GM10266 (cell line): ENCODE data around the gene LSM14B.

Experiments used
- DNase-seq: peaks from one replicate; pipeline ENCODE4 v3.0.0; 2012; ENCODE audit errors: extremely low spot score
- TF ChIP-seq, protein P1 (sequence below): IDR thresholded peaks from 2 replicates; pipeline ENCODE4 v1.5.1; 2012; ENCODE audit warnings: mild to moderate bottlenecking, low read depth; ENCODE audit not compliant: control insufficient read depth, insufficient read depth; ENCODE audit errors: missing control alignments

LSM14B gene

DNA sequence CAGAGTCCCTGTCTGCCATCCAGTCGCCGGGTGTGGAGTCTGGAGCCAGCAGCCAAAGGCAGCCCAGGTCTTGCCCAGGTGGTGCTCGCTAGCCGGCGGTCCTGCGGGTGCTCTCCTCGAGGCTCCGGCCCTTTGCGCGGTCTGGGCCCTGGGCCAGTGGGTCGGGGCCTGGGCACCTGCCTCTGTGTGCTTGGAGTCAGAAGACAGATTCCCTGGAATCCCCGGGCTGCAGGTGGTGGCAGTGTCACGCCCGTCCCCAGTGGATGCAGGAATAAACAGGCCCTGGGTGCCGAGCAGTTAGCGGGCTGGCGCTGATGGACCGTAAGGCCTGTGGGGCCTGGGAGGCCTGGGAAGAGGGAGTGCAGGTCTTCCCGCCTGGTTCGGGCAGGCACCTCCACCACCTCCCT lies 26.6 kb downstream of the LSM14B start:
- no peak for DNase-seq
- TF ChIP-seq, protein P1, sequence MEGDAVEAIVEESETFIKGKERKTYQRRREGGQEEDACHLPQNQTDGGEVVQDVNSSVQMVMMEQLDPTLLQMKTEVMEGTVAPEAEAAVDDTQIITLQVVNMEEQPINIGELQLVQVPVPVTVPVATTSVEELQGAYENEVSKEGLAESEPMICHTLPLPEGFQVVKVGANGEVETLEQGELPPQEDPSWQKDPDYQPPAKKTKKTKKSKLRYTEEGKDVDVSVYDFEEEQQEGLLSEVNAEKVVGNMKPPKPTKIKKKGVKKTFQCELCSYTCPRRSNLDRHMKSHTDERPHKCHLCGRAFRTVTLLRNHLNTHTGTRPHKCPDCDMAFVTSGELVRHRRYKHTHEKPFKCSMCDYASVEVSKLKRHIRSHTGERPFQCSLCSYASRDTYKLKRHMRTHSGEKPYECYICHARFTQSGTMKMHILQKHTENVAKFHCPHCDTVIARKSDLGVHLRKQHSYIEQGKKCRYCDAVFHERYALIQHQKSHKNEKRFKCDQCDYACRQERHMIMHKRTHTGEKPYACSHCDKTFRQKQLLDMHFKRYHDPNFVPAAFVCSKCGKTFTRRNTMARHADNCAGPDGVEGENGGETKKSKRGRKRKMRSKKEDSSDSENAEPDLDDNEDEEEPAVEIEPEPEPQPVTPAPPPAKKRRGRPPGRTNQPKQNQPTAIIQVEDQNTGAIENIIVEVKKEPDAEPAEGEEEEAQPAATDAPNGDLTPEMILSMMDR: no peak

DNA sequence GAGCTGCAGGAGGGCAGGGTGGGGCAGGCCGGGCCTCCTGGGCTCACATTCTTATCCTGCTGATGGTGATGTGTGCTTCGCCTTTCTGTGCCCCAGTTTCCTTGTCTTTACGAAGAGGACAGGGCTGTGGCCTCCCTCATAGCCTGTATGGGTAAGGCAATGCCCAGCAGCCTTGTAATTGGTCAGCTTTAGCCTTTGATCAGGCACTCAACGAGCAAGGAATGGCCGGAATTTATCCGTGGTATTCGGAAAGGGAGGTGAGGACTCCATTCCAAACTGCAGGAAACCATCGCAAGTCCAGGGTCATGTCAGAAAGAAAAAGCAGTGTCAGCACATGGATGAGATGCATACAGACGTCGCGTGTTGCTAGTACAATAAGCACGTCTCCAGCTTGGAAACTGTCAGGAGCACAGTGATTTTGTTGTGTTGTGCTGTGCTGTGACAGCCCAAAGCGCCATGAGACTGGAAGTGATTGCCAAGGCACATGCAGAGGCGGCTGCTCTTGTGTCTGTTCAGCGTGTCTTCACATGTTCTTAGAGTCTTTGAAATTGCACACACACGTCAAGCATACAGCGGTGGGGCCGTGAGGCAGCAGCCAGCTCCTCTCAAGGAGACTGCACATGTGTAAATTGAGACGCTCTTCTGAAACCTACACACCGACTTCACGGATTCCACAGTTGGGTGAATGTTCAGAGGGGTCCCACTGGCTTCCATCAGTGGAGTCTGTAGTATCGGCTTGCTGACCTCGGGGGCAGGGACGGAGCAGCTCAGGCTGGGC lies 27.4 kb downstream of the LSM14B start:
- no peak for DNase-seq
- TF ChIP-seq, protein P1: no peak

DNA sequence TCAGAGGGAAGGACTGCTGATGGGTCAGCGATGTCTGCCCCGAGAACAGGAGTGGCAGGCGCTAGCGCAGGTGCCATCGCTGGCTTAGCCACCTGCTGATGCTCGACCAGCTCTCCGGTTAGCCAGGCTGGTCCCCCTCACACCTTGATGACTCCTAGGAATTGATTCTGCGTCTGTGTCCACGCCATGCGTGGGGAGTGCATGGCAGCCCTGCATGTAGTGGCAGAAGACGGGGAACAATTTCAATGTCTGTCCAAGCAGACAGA lies 28.0 kb downstream of the LSM14B start:
- TF ChIP-seq, protein P1: no peak
- DNase-seq: no peak

DNA sequence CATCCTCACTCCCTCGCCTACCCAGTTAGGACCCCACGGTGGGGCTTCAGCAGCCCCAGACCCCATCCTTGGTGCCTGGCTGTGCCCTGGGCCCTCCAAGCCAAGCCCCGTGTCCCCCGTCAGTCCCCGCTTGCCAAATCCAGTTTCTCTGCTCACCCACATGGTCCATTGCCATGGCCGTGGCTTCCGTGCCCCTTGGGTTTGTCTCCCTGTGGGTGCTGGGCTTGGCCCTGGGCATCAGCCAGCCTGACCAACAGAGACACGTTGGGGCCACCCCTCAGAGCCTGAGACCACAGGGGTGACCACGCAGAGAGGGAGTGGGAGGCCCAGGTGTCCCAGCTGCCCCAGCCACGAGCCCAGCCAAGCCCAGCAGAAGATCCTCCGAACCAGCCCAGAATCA lies 28.9 kb downstream of the LSM14B start:
- TF ChIP-seq, protein P1: no peak
- no peak for DNase-seq

DNA sequence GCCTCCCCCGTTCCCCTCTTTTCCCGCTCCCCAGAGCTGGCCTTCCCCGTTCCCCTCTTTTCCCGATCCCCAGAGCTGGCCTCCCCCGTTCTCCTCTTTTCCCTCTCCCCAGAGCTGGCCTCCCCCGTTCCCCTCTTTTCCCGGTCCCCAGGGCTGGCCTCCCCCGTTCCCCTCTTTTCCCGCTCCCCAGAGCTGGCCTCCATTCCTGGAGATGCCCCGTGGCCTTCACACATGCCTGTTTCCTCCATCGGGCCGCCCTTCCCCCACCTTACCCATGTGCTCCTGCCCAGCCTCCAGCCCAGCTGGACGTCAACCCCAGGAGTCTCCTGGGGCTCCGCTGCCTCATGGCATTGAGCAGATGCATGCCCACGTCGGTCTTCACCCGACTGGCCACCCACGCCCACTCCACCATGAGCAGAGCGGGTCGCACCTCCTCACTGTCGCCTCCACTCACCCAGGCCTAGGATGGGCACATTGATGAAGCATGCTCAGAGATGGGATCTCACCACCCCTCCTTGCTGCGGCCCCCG lies 29.6 kb downstream of the LSM14B start:
- TF ChIP-seq, protein P1: no peak
- no peak for DNase-seq

DNA sequence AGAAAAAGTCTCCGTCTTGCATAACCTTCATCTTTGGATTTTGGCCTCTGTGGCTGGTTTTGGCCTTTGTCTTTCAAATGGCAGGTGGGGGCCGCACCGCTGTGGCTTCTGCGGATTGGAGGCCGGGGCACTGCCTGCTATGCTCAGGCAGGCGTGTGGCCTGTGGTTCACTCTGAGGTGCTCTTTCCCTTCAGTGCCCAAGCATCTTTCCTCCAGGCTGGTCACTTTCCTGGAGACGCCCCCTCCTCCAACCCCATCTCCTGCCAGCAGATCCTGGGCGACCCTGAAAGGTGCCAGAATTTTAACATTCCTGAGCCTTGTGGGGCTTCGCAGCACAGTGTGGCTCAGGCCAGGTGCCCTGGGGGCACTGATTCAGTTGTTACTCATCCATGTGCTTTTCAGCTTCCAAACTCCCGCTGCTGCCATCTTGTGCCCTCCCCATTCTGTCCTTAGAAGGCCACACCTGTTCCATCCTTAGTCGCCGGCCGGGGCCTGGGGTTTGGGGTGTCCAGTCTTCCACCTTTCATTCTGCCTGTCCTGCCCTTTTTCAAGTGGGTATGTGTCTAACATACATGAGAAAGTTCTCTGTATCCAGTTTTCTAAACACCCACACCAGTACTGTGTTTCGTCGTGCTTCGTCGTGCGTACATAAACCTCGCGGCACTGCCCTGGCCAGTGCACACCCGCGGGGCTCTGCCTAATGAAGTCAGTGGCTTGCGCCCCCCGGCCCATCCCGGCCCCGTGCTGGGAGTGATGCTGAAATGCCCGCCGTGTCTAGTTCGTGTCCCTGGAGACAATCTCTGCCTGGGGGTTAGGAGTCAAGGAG lies 33.4 kb downstream of the LSM14B start:
- TF ChIP-seq, protein P1: no peak
- no peak for DNase-seq

DNA sequence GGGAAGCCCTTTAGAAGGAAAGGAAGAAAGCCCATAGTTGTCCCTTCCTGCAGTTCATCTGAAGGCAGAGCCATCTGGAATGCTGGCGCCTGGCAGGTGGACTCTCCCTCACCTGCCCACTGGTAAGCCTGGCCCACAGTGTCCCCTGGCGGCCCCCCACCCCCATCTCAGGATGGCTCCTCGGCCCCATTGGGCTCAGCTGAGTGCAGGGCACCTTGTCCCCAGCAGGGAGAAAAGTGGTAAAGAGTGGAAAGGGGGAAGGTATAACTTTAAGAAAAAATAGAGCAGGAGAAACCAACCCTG lies 33.9 kb downstream of the LSM14B start:
- DNase-seq: no peak
- TF ChIP-seq, protein P1: no peak
